Heart left ventricle (tissue), 16 donors: ENCODE measurements around the gene UQCC3. TPM values are rescaled to one million over a fixed set of nuclear protein-coding genes. Genes with fewer than 3 reads are reported as not detected.

Experiments
- ATAC-seq, 4 donors: fragments of 200-7000 bp; cut with Tn5 transposase; one replicate each; pipeline ENCODE4 v1.9.1; 2020 to 2022; ENCODE audit warnings: moderate library complexity in 4 of 4, mild to moderate bottlenecking in 3 of 4, moderate number of reproducible peaks in 1 of 4
- DNase-seq, 5 donors: peaks; one replicate each; pipeline ENCODE4 v3.0.0-alpha.2; 2020
- H3K27ac ChIP-seq, 12 donors: fragments of 200-600 bp; sonication (generic) in 4 of 12; one replicate each; pipeline versions ENCODE4 v1.5.0 to v1.8.0; 2016 to 2022; ENCODE audit warnings: mild to moderate bottlenecking in 2 of 12
- H3K27me3 ChIP-seq, 9 donors: fragments of 200-600 bp; sonication (generic) in 2 of 9; one replicate each; pipeline versions ENCODE4 v1.5.1 to v1.8.0; 2016 to 2022; ENCODE audit warnings: mild to moderate bottlenecking in 3 of 9
- H3K36me3 ChIP-seq, 9 donors: fragments of 200-600 bp; sonication (generic) in 2 of 9; one replicate each; pipeline versions ENCODE4 v1.5.0 to v1.8.0; 2018 to 2022; ENCODE audit warnings: mild to moderate bottlenecking in 2 of 9
- H3K4me1 ChIP-seq, 12 donors: fragments of 200-600 bp; sonication (generic) in 4 of 12; one replicate each; pipeline versions ENCODE4 v1.5.0 to v1.8.0; 2016 to 2022; ENCODE audit warnings: mild to moderate bottlenecking in 3 of 12
- H3K4me3 ChIP-seq, 12 donors: fragments of 200-600 bp; sonication (generic) in 4 of 12; one replicate each; pipeline versions ENCODE4 v1.5.0 to v1.8.0; 2017 to 2022; ENCODE audit warnings: mild to moderate bottlenecking in 9 of 12, moderate library complexity in 4 of 12
- H3K9me3 ChIP-seq, 12 donors: fragments of 200-600 bp; sonication (generic) in 4 of 12; one replicate each; pipeline versions ENCODE4 v1.5.0 to v1.8.0; 2016 to 2022; ENCODE audit warnings: mild to moderate bottlenecking in 1 of 12
- CTCF ChIP-seq, 12 donors: fragments of 200-600 bp; sonication (generic) in 4 of 12; IDR thresholded peaks; one replicate each; pipeline versions ENCODE4 v1.5.0 to v1.8.0; 2018 to 2022; ENCODE audit warnings: antibody characterized with exemption in 12 of 12, mild to moderate bottlenecking in 5 of 12
- POLR2A ChIP-seq, 2 donors: fragments of 450-650 bp; IDR thresholded peaks; one replicate each; pipeline ENCODE4 v1.6.1; 2017; ENCODE audit warnings: antibody characterized with exemption in 2 of 2, mild to moderate bottlenecking in 2 of 2, moderate library complexity in 2 of 2
- WGBS, 4 donors: extraction: QIAGEN DNeasy Blood & Tissue Kit in 2 of 4; methylation state at CpG; one replicate each; pipeline versions ENCODE4 v1.1.5 to v1.1.7; 2013 to 2018; 5-methylcytosine and 5-hydroxymethylcytosine counted together
- intact Hi-C, 10 donors: fragments of 100-400 bp; cut with DNase I; formaldehyde crosslinking; loops; one replicate each; pipeline versions ENCODE4 v1.11.1 to v1.14.2; 2022
- polyA plus RNA-seq, 2 donors: library from polyadenylated mRNA; stranded (reverse); fragments of 200-250 nt; gene quantifications; one replicate each; pipeline ENCODE4 v1.2.3, GENCODE V29; 2013
- total RNA-seq, 9 donors: library from RNA; depleted of rRNA in 2 of 9; stranded (reverse); fragments of >200 nt in 2 of 9; fragmentation: NEBNext Ultra II Directional in 3 of 9; extraction: Animal tissue kit (Norgen Biotek cat#: 25700) in 3 of 9; gene quantifications; one replicate each; pipeline versions ENCODE4 v1.1.0 to v1.2.4, GENCODE V29; 2016 to 2023
- donor health status: ischemic (EF 13 %, LVEDD 7.1; RV severe dilation, severe dysfunction).
- donor health status: healthy with polysubstance abuse.
- donor health status: DM: no; HTN: yes; CAD: no.
- donor health status: DM: no; HTN: no; CAD: no.
- donor health status: ischemic (EF 25% LVEDD 6.9; RV normal size, moderate dysfunction).
- donor health status: ischemic (EF 25% LVEDD 5.7; RV mildly dilated, moderate dysfunction).
- donor health status: healthy.
- donor health status: DM: yes; HTN: yes; CAD: no.
- donor health status: ischemic (EF 35%, LVEDD 5.7; RV mildly dilated, moderate dysfunction).
- donor health status: nonischemic (EF 11% LVEDD 7.7; RV severe dilation, severe dysfunction).
- donor health status: DM: yes; HTN: yes; CAD: no.
- donor health status: PGD.
- donor health status: ischemic (EF 29% LVEDD 5.4; RV normal size, mild dysfunction).
- donor health status: nonischemic (EF 23%, LVEDD 6.1; RV moderate dilation, normal function).

Gene UQCC3
- total and polyA plus RNA-seq, 11 donors, result 5.3 to 15.8 (median 6.1) TPM

- WGBS, 4 donors, result 5 to 7% (median 6%) methylated on average over 7 of the region's 7 CpGs
- no peak for TF ChIP-seq CTCF (IDR thresholded peaks at IDR 0.05)
- no peak for TF ChIP-seq POLR2A (IDR thresholded peaks at IDR 0.05)
- H3K4me1 ChIP-seq, result peaks cover 0 to 67% (median 43%) of the 10 kb centered on the region in 12 donors
- intact Hi-C loops, result loop anchor here in 2 of 10 donors (1.0 to 5.0 kb wide), 4 partner anchors 18 to 41 kb away; partner anchors contain the start of genes C11orf98 (in 1 of the 2), CSKMT (in 1 of the 2), HNRNPUL2 (in 1 of the 2) and LBHD1 (in 1 of the 2)
- peak in 2 of 5 donors; percentile 28 to 30 for DNase-seq
- H3K4me3 ChIP-seq, result peak overlapping the region; percentile 38 to 75 (median 64)
- no peaks in the 10 kb centered on the region for H3K9me3 ChIP-seq
- peaks cover 0 to 40% (median 35%) of the 10 kb centered on the region in 9 donors for H3K36me3 ChIP-seq
- ATAC-seq, result peak in 1 of 4 donors; percentile 1
- H3K27me3 ChIP-seq, result no peaks in the 10 kb centered on the region
- H3K27ac ChIP-seq, result peak overlapping the region; percentile 87 to 99 (median 96)
These were observed 37.3 kb downstream of the UQCC3 start for GRCh38 chr11:62708793-62709192.

GRCh38 chr11:62709247-62710000, 38.0 kb downstream of the UQCC3 start:
- 1 to 3% (median 1%) methylated on average over 29 to 47 of the region's 47 CpGs for WGBS, 4 donors
- Histone ChIP-seq H3K9me3 (no peaks in the 10 kb centered on the region), H3K4me3 (peak overlapping the region; percentile 38 to 75 (median 64)), H3K36me3 (peaks cover 0 to 46% (median 41%) of the 10 kb centered on the region in 9 donors), H3K27ac (peak overlapping the region; percentile 90 to 99 (median 97)), H3K27me3 (no peaks in the 10 kb centered on the region), H3K4me1 (peaks cover 0 to 72% (median 45%) of the 10 kb centered on the region in 12 donors)
- TF ChIP-seq CTCF (IDR thresholded peaks at IDR 0.05) (peak in 4 of 12 donors; percentile 8 to 50 (median 26)), POLR2A (IDR thresholded peaks at IDR 0.05) (peak in 1 of 2 donors; percentile 63)
- ATAC-seq (peak; percentile 84 to 92 (median 88)), DNase-seq (peak; percentile 97 to 99 (median 98))
- intact Hi-C loops, result loop anchor here in 2 of 10 donors (1.0 to 5.0 kb wide), 4 partner anchors 17 to 42 kb away; partner anchors contain the start of genes C11orf98 (in 1 of the 2), CSKMT (in 1 of the 2), HNRNPUL2 (in 1 of the 2) and LBHD1 (in 1 of the 2)

- ATAC-seq (peak in 1 of 4 donors; percentile 0), DNase-seq (no peak)
- Histone ChIP-seq H3K9me3 (no peaks in the 10 kb centered on the region), H3K27me3 (no peaks in the 10 kb centered on the region), H3K36me3 (peaks cover 0 to 50% (median 47%) of the 10 kb centered on the region in 9 donors), H3K27ac (peak overlapping the region; percentile 90 to 99 (median 97)), H3K4me3 (peak overlapping the region; percentile 21 to 75 (median 64)), H3K4me1 (peaks cover 0 to 72% (median 44%) of the 10 kb centered on the region in 12 donors)
- TF ChIP-seq POLR2A (IDR thresholded peaks at IDR 0.05), result no peak
- TF ChIP-seq CTCF (IDR thresholded peaks at IDR 0.05), result no peak
- 63 to 74% (median 67%) methylated on average over 7 of the region's 7 CpGs for WGBS, 4 donors
- intact Hi-C loops, result loop anchor here in 2 of 10 donors (2.0 kb wide), 1 partner anchor 17 kb away; the partner anchor contains the start of gene HNRNPUL2 (in 2 of the 2)
These were observed 38.5 kb downstream of the UQCC3 start for GRCh38 chr11:62710001-62710345.

- WGBS, 4 donors, result 85 to 90% (median 87%) methylated on average over 6 of the region's 6 CpGs
- ATAC-seq (no peak), DNase-seq (no peak)
- peaks cover 0 to 53% (median 29%) of the 10 kb centered on the region in 12 donors for H3K4me1 ChIP-seq
- peak overlapping the region in 10 of 12 donors; percentile 32 to 80 (median 62) for H3K27ac ChIP-seq
- no peak overlapping the region for H3K4me3 ChIP-seq
- H3K36me3 ChIP-seq, result peaks cover 9 to 73% (median 70%) of the 10 kb centered on the region in 9 donors
- intact Hi-C loops, result no loop called here
- TF ChIP-seq POLR2A (IDR thresholded peaks at IDR 0.05) (no peak), CTCF (IDR thresholded peaks at IDR 0.05) (no peak)
- no peaks in the 10 kb centered on the region for H3K27me3 ChIP-seq
- H3K9me3 ChIP-seq, result no peaks in the 10 kb centered on the region
These were observed 40.9 kb downstream of the UQCC3 start for GRCh38 chr11:62712276-62712812.
